ENCODE results near the gene QSOX2. TPM values are rescaled to one million over a fixed set of nuclear protein-coding genes. Genes with fewer than 3 reads are reported as not detected.
"Not testable (repeated sequence)": the region's sequence is repeated elsewhere in the genome, so short reads cannot be mapped to it uniquely, and the experiment has no call there.

Gene QSOX2
- total RNA-seq, 1 donor from 2014 or later, result 10.3 TPM

- DNase-seq (ENCODE audit: low spot score), result not testable (repeated sequence)
Observed at GRCh38 chr9:136266641-136267040, 21.0 kb upstream of the QSOX2 start.

GRCh38 chr9:136265561-136266355, 20.1 kb upstream of the QSOX2 start:
- DNase-seq (ENCODE audit: low spot score), result no peak

- no peak for DNase-seq (ENCODE audit: low spot score)
Observed at GRCh38 chr9:136264441-136265405, 19.1 kb upstream of the QSOX2 start.

GRCh38 chr9:136264031-136264430, 18.4 kb upstream of the QSOX2 start:
- no peak for DNase-seq (ENCODE audit: low spot score)

GRCh38 chr9:136262671-136263178, 17.1 kb upstream of the QSOX2 start:
- no peak for DNase-seq (ENCODE audit: low spot score)

GRCh38 chr9:136261686-136262430, 16.2 kb upstream of the QSOX2 start:
- DNase-seq (ENCODE audit: low spot score), result no peak

GRCh38 chr9:136260936-136261472, 15.4 kb upstream of the QSOX2 start:
- no peak for DNase-seq (ENCODE audit: low spot score)

GRCh38 chr9:136260521-136260920, 14.9 kb upstream of the QSOX2 start:
- no peak for DNase-seq (ENCODE audit: low spot score)

- no peak for DNase-seq (ENCODE audit: low spot score)
Observed at GRCh38 chr9:136259836-136260235, 14.2 kb upstream of the QSOX2 start.

GRCh38 chr9:136259517-136259813, 13.9 kb upstream of the QSOX2 start:
- no peak for DNase-seq (ENCODE audit: low spot score)

- DNase-seq (ENCODE audit: low spot score), result no peak
Observed at GRCh38 chr9:136258786-136259516, 13.3 kb upstream of the QSOX2 start.

- DNase-seq (ENCODE audit: low spot score), result no peak
Observed at GRCh38 chr9:136258299-136258625, 12.7 kb upstream of the QSOX2 start.

- no peak for DNase-seq (ENCODE audit: low spot score)
Observed at GRCh38 chr9:136257381-136258298, 12.0 kb upstream of the QSOX2 start.

- no peak for DNase-seq (ENCODE audit: low spot score)
Observed at GRCh38 chr9:136255896-136256890, 10.6 kb upstream of the QSOX2 start.

GRCh38 chr9:136255166-136255538, 9.5 kb upstream of the QSOX2 start:
- no peak for DNase-seq (ENCODE audit: low spot score)

- DNase-seq (ENCODE audit: low spot score), result no peak
Observed at GRCh38 chr9:136254381-136255165, 9.0 kb upstream of the QSOX2 start.

Data from mesenteric fat pad (tissue), 1 donor.